ENCODE data around the gene PSME3IP1.

Gene PSME3IP1

GRCh38 chr16:57155702-57156350 is 30.0 kb downstream of the PSME3IP1 start:
- no peak for DNase-seq (ENCODE audit: low read depth, low spot score)
- no peak overlapping the region for H3K4me3 ChIP-seq (ENCODE audit: insufficient read length, low read depth)
- peaks cover 72% of the 10 kb centered on the region for H3K36me3 ChIP-seq (ENCODE audit: insufficient read depth, insufficient read length, low read length)
- no peaks in the 10 kb centered on the region for H3K27me3 ChIP-seq (ENCODE audit: insufficient read depth, insufficient read length)
- H3K9ac ChIP-seq (ENCODE audit: insufficient read length, low read depth): no peak overlapping the region
- peaks cover 9% of the 10 kb centered on the region for H3K4me1 ChIP-seq (ENCODE audit: insufficient read depth, insufficient read length)
- TF ChIP-seq SUZ12 (IDR thresholded peaks at IDR 0.05; ENCODE audit: extremely low read depth, insufficient read depth, insufficient read length): no peak
- TF ChIP-seq YY1 (IDR thresholded peaks at IDR 0.05; ENCODE audit: insufficient read depth, insufficient read length): no peak
- no peak for TF ChIP-seq ZNF274 (IDR thresholded peaks at IDR 0.05; ENCODE audit: low read depth, low read length)
- H3K9me3 ChIP-seq (ENCODE audit: insufficient read depth, low read length): no peaks in the 10 kb centered on the region

- peaks cover 69% of the 10 kb centered on the region for H3K36me3 ChIP-seq (ENCODE audit: insufficient read depth, insufficient read length, low read length)
Measured at GRCh38 chr16:57153841-57154240, 32.0 kb downstream of the PSME3IP1 start.

GRCh38 chr16:57152096-57153093 is 33.4 kb downstream of the PSME3IP1 start:
- Histone ChIP-seq H3K4me3 (ENCODE audit: insufficient read length, low read depth) (no peak overlapping the region), H3K9me3 (ENCODE audit: insufficient read depth, low read length) (no peaks in the 10 kb centered on the region), H3K36me3 (ENCODE audit: insufficient read depth, insufficient read length, low read length) (peaks cover 63% of the 10 kb centered on the region), H3K4me1 (ENCODE audit: insufficient read depth, insufficient read length) (peaks cover 15% of the 10 kb centered on the region), H3K27me3 (ENCODE audit: insufficient read depth, insufficient read length) (no peaks in the 10 kb centered on the region), H3K9ac (ENCODE audit: insufficient read length, low read depth) (no peak overlapping the region)
- TF ChIP-seq SUZ12 (IDR thresholded peaks at IDR 0.05; ENCODE audit: extremely low read depth, insufficient read depth, insufficient read length): no peak
- no peak for TF ChIP-seq YY1 (IDR thresholded peaks at IDR 0.05; ENCODE audit: insufficient read depth, insufficient read length)
- TF ChIP-seq ZNF274 (IDR thresholded peaks at IDR 0.05; ENCODE audit: low read depth, low read length): no peak
- no peak for DNase-seq (ENCODE audit: low read depth, low spot score)

More at GRCh38 chr16:57153841-57154240, 32.0 kb downstream of the PSME3IP1 start:
- peaks cover 11% of the 10 kb centered on the region for H3K4me1 ChIP-seq (ENCODE audit: insufficient read depth, insufficient read length)
- no peak overlapping the region for H3K4me3 ChIP-seq (ENCODE audit: insufficient read length, low read depth)
- no peaks in the 10 kb centered on the region for H3K27me3 ChIP-seq (ENCODE audit: insufficient read depth, insufficient read length)
- H3K9me3 ChIP-seq (ENCODE audit: insufficient read depth, low read length): no peaks in the 10 kb centered on the region
- no peak for DNase-seq (ENCODE audit: low read depth, low spot score)
- TF ChIP-seq SUZ12 (IDR thresholded peaks at IDR 0.05; ENCODE audit: extremely low read depth, insufficient read depth, insufficient read length): no peak
- no peak for TF ChIP-seq YY1 (IDR thresholded peaks at IDR 0.05; ENCODE audit: insufficient read depth, insufficient read length)
- TF ChIP-seq ZNF274 (IDR thresholded peaks at IDR 0.05; ENCODE audit: low read depth, low read length): no peak
- H3K9ac ChIP-seq (ENCODE audit: insufficient read length, low read depth): no peak overlapping the region

DNA sequence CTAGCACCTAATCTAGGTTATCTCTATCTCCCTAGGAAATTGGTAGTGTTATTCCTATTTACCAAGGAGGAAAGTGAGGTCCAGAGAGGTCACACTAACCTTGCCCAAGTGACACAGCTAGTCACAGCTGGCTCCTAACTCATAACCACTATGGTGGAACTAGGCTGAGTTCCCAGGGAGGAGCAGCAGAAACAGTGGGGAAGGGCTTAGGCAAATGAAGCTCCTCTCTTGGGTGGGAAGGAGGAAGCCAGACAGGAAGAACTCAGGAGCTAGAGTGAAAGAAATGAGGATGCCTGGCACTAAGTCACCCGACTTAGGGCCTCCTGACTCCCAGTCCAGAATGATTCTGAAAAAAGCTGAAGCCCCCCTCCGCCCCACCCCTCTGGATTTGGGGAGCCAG is 34.5 kb downstream of the PSME3IP1 start:
- Histone ChIP-seq H3K4me1 (ENCODE audit: insufficient read depth, insufficient read length) (peaks cover 22% of the 10 kb centered on the region), H3K9ac (ENCODE audit: insufficient read length, low read depth) (no peak overlapping the region), H3K4me3 (ENCODE audit: insufficient read length, low read depth) (no peak overlapping the region), H3K9me3 (ENCODE audit: insufficient read depth, low read length) (no peaks in the 10 kb centered on the region), H3K27me3 (ENCODE audit: insufficient read depth, insufficient read length) (no peaks in the 10 kb centered on the region), H3K36me3 (ENCODE audit: insufficient read depth, insufficient read length, low read length) (peaks cover 61% of the 10 kb centered on the region)
- DNase-seq (ENCODE audit: low read depth, low spot score): peak; percentile 39
- TF ChIP-seq SUZ12 (IDR thresholded peaks at IDR 0.05; ENCODE audit: extremely low read depth, insufficient read depth, insufficient read length) (no peak), YY1 (IDR thresholded peaks at IDR 0.05; ENCODE audit: insufficient read depth, insufficient read length) (no peak), ZNF274 (IDR thresholded peaks at IDR 0.05; ENCODE audit: low read depth, low read length) (no peak)

- no peak overlapping the region for H3K4me3 ChIP-seq (ENCODE audit: insufficient read length, low read depth)
- DNase-seq (ENCODE audit: low read depth, low spot score): no peak
- H3K27me3 ChIP-seq (ENCODE audit: insufficient read depth, insufficient read length): no peaks in the 10 kb centered on the region
- no peak overlapping the region for H3K9ac ChIP-seq (ENCODE audit: insufficient read length, low read depth)
- no peaks in the 10 kb centered on the region for H3K9me3 ChIP-seq (ENCODE audit: insufficient read depth, low read length)
- peaks cover 57% of the 10 kb centered on the region for H3K36me3 ChIP-seq (ENCODE audit: insufficient read depth, insufficient read length, low read length)
- TF ChIP-seq YY1 (IDR thresholded peaks at IDR 0.05; ENCODE audit: insufficient read depth, insufficient read length) (no peak), ZNF274 (IDR thresholded peaks at IDR 0.05; ENCODE audit: low read depth, low read length) (no peak), SUZ12 (IDR thresholded peaks at IDR 0.05; ENCODE audit: extremely low read depth, insufficient read depth, insufficient read length) (no peak)
- H3K4me1 ChIP-seq (ENCODE audit: insufficient read depth, insufficient read length): peaks cover 26% of the 10 kb centered on the region
Measured at GRCh38 chr16:57150682-57151330, 35.0 kb downstream of the PSME3IP1 start.

- H3K36me3 ChIP-seq (ENCODE audit: insufficient read depth, insufficient read length, low read length): peaks cover 45% of the 10 kb centered on the region
- no peak overlapping the region for H3K9ac ChIP-seq (ENCODE audit: insufficient read length, low read depth)
- DNase-seq (ENCODE audit: low read depth, low spot score): no peak
- no peak overlapping the region for H3K4me3 ChIP-seq (ENCODE audit: insufficient read length, low read depth)
- peaks cover 33% of the 10 kb centered on the region for H3K4me1 ChIP-seq (ENCODE audit: insufficient read depth, insufficient read length)
- H3K9me3 ChIP-seq (ENCODE audit: insufficient read depth, low read length): no peaks in the 10 kb centered on the region
- no peaks in the 10 kb centered on the region for H3K27me3 ChIP-seq (ENCODE audit: insufficient read depth, insufficient read length)
- TF ChIP-seq ZNF274 (IDR thresholded peaks at IDR 0.05; ENCODE audit: low read depth, low read length) (no peak), SUZ12 (IDR thresholded peaks at IDR 0.05; ENCODE audit: extremely low read depth, insufficient read depth, insufficient read length) (no peak), YY1 (IDR thresholded peaks at IDR 0.05; ENCODE audit: insufficient read depth, insufficient read length) (no peak)
Measured at GRCh38 chr16:57149391-57149790, 36.4 kb downstream of the PSME3IP1 start.

Measured in NT2/D1 (cell line).